HG02798 (cell line): Measurements from ENCODE around the gene SMYD3.

Experiments
- ATAC-seq: cut with Tn5 transposase; IDR thresholded peaks from one replicate; pipeline ENCODE4 v1.9.1; 2021; ENCODE audit warnings: mild to moderate bottlenecking; ENCODE audit not compliant: unreplicated experiment, poor library complexity

SMYD3 gene

GRCh38 chr1:246318036-246318359 is 189.1 kb downstream of the SMYD3 start:
- ATAC-seq, result no peak

GRCh38 chr1:246317332-246318035 is 189.6 kb downstream of the SMYD3 start:
- ATAC-seq, result no peak

GRCh38 chr1:246311461-246311860 is 195.6 kb downstream of the SMYD3 start:
- no peak for ATAC-seq

GRCh38 chr1:246309247-246309884 is 197.7 kb downstream of the SMYD3 start:
- no peak for ATAC-seq

GRCh38 chr1:246308533-246309075 is 198.5 kb downstream of the SMYD3 start:
- no peak for ATAC-seq

- no peak for ATAC-seq
Measured at GRCh38 chr1:246306415-246307037, 200.6 kb downstream of the SMYD3 start.

- ATAC-seq, result no peak
Measured at GRCh38 chr1:246304484-246305259, 202.4 kb downstream of the SMYD3 start.

GRCh38 chr1:246302711-246303317 is 204.3 kb downstream of the SMYD3 start:
- ATAC-seq, result no peak

GRCh38 chr1:246302251-246302625 is 204.8 kb downstream of the SMYD3 start:
- ATAC-seq, result no peak

- ATAC-seq, result no peak
Measured at GRCh38 chr1:246301553-246302250, 205.4 kb downstream of the SMYD3 start.

GRCh38 chr1:246300626-246301549 is 206.2 kb downstream of the SMYD3 start:
- no peak for ATAC-seq

- ATAC-seq, result no peak
Measured at GRCh38 chr1:246297279-246298265, 209.5 kb downstream of the SMYD3 start.

GRCh38 chr1:246295968-246296367 is 211.1 kb downstream of the SMYD3 start:
- ATAC-seq, result no peak

- ATAC-seq, result no peak
Measured at GRCh38 chr1:246295340-246295739, 211.7 kb downstream of the SMYD3 start.

GRCh38 chr1:246294263-246294662 is 212.8 kb downstream of the SMYD3 start:
- no peak for ATAC-seq

- ATAC-seq, result no peak
Measured at GRCh38 chr1:246293366-246294121, 213.5 kb downstream of the SMYD3 start.

- ATAC-seq, result no peak
Measured at GRCh38 chr1:246292571-246292970, 214.5 kb downstream of the SMYD3 start.
